Measurements from ENCODE around the gene GTF2F1. TPM values are rescaled to one million over a fixed set of nuclear protein-coding genes. Genes with fewer than 3 reads are reported as not detected.
"Not testable (repeated sequence)": the region's sequence is repeated elsewhere in the genome, so short reads cannot be mapped to it uniquely, and the experiment has no call there.

GTF2F1 gene
- total RNA-seq, 1 experiment from 2014 or later = 73.1 TPM

DNA sequence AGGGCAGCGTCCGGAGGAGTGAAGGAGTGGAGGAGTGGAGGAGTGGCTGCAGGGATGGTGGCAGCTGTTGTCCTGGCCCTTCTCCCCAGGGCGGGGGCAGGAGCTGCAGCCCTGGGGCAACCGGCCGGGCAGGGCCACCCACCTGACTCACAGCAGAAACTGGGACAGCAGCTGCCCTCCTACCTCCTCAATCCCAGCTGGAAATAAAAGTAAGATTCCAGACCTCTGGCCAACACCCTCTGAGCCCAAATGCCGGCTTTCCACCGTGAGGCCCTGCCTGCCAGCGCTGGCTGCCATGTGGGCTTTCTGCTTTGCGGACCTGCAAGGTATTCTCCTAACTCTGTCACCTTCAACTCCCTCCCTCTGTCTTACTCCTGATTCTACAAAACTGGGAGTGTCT, 35.0 kb downstream of the GTF2F1 start:
- no peak for DNase-seq (ENCODE audit: low read depth)

DNA sequence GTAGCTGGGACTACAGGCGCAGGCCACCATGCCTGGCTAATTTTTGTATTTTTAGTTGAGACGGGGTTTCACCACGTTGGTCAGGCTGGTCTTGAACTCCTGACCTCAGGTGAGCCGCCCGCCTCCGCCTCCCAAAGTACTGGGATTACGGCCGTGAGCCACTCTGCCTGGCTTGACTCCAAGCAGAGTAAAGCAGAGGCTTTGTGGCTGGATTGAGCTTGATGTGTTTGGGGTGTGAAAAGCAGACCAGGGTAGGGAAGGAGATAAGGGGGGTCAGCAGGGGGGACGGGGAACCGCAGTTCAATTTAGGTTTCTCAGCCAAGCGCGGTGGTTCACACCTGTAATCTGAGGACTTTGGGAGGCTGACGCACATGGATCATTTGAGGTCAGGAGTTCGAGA, 35.8 kb downstream of the GTF2F1 start:
- no peak for DNase-seq (ENCODE audit: low read depth)

DNA sequence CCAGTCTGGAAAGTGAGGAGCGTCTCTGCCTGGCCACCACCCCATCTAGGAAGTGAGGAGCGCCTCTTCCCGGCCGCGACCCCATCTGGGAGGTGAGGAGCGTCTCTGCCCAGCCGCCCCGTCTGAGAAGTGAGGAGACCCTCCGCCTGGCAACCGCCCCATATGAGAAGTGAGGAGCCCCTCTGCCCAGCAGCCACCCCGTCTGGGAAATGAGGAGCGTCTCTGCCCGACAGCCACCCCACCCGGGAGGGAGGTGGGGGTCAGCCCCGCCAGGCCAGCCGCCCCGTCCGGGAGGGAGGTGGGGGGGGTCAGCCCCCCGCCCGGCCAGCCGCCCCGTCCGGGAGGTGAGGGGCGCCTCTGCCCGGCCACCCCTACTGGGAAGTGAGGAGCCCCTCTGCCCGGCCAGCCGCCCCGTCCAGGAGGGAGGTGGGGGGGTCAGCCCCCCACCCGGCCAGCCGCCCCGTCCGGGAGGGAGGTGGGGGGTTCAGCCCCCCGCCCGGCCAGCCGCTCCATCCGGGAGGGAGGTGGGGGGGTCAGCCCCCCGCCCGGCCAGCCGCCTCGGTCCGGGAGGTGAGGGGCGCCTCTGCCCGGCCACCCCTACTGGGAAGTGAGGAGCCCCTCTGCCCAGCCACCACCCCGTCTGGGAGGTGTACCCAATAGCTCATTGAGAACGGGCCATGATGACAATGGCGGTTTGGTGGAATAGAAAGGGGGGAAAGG, 37.5 kb downstream of the GTF2F1 start:
- not testable (repeated sequence) for DNase-seq (ENCODE audit: low read depth)

DNA sequence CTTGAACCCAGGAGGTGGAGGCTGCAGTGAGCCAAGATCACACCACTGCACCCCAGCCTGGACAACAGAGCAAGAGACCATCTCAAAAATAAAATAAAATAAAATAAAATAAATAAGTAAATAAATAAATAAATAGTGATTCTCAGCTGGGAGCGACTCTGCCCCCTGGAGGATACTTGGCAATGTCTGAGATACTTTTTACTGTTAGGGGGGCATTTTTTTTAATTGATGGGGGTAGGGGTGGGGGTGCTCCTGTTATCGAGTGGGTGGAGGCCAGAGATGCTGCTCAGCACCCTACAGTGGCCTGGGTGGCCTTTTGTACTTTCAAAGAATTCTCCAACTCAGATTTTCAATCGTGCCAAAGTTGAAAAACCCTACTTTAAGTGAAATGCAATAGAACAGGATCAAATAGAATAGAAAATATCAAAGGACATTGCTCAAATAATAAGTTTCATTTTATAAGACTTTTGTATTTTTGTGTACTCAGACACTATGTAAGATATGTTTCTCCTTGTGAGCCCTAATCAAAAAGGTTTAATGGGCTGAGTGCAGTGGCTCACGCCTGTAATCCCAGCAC, 38.8 kb downstream of the GTF2F1 start:
- no peak for DNase-seq (ENCODE audit: low read depth)

GRCh38 chr19:6352381-6353165, 40.4 kb downstream of the GTF2F1 start:
- no peak for DNase-seq (ENCODE audit: low read depth)

DNA sequence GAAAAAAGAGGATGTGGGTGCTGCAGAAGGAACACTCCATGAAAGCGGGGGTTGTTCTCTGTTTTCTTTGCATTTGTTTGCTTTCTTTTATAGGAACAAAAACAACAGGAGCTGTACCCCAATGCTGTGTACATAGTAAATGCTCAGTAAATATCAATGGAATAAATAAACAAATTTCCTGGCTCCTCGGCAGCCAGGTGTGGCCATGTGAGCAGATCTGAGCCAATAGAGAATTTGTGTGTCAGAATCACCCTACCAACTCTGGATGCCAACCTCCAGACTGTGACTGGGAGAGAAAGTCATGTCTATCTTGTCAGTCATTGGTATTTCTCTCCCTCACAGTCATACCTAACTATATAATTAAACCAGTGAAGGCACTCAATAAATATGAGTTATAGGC, 42.3 kb downstream of the GTF2F1 start:
- DNase-seq (ENCODE audit: low read depth) = no peak

- not testable (repeated sequence) for DNase-seq (ENCODE audit: low read depth)
Observed at GRCh38 chr19:6349271-6349670, 43.7 kb downstream of the GTF2F1 start.

- DNase-seq (ENCODE audit: low read depth) = no peak
Observed at GRCh38 chr19:6343462-6343861, 49.5 kb downstream of the GTF2F1 start.

DNA sequence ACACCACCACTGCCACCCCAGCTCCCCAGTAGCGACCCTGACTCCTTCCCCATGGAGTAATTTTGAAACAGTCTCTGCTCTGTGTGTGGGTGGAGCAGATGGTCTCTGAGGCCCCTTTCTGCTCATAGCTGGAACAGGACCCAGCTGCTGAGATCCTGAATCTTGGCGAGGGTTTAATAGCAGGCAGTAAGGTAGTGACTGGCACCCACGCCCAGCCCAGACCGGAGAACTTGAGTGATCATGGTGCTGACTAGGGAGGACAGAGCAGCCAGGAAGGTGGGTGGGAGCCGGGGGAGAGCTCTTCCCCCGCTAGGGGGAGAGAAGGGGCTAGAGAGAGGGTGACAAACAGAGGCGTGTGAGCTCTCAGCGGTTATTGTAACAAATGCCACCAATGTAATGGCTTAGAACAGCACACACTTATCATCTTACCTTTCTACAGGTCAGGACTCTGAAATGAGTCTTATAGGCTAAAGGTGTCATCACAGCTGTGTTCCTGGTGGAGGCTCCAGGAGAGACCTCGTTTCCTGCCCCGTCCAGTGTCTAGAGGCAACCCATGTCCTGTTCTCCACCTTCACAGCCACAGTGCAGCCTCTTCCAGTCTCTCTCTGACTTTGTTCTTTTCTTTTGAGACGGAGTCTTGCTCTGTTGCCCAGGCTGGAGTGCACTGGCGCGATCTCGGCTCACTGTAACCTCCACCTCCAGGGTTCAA, 52.3 kb downstream of the GTF2F1 start:
- no peak for DNase-seq (ENCODE audit: low read depth)

GRCh38 chr19:6334490-6335285, 58.3 kb downstream of the GTF2F1 start:
- no peak for DNase-seq (ENCODE audit: low read depth)

GRCh38 chr19:6333439-6333838, 59.5 kb downstream of the GTF2F1 start, which contains the start of gene ACER1:
TSS of gene ACER1 (minus strand) at chr19:6333612. CDS start at chr19:6333551, 61 bp downstream.
- no peak for DNase-seq (ENCODE audit: low read depth)

Small RNA genes within 50 kb of the gene (small RNA-seq; reads per million reads assigned to genes)
- gene MIR6790 (not detected), gene MIR6885 (not detected)

Other genes starting within 250 kb of the GTF2F1 start
- gene MLLT1, start 113.2 kb downstream of the GTF2F1 start, total RNA-seq (2014; rRNA removed; shearing (Covaris generic)) = 18.0 and 30.0 TPM in 2 replicates
- not detected in 2 replicates for gene ACER1, start 59.6 kb downstream of the GTF2F1 start, total RNA-seq (2014; rRNA removed; shearing (Covaris generic))
- gene CLPP, start 31.6 kb downstream of the GTF2F1 start, total RNA-seq (2014; rRNA removed; shearing (Covaris generic)) = 141 and 155 TPM in 2 replicates
- gene ALKBH7, start 20.4 kb downstream of the GTF2F1 start, total RNA-seq (2014; rRNA removed; shearing (Covaris generic)) = 15.0 and 20.3 TPM in 2 replicates
- 1.5 and 2.0 TPM in 2 replicates for gene PSPN, start 17.2 kb downstream of the GTF2F1 start, total RNA-seq (2014; rRNA removed; shearing (Covaris generic))
- 207 and 270 TPM in 2 replicates for gene KHSRP, start 31.6 kb upstream of the GTF2F1 start, total RNA-seq (2014; rRNA removed; shearing (Covaris generic))
- 0.18 TPM in 1 of 2 replicates, not detected in the other for gene SLC25A41, start 40.6 kb upstream of the GTF2F1 start, total RNA-seq (2014; rRNA removed; shearing (Covaris generic))
- gene SLC25A23, start 66.6 kb upstream of the GTF2F1 start, total RNA-seq (2014; rRNA removed; shearing (Covaris generic)) = 34.8 and 39.5 TPM in 2 replicates
- not detected in 2 replicates for gene CRB3, start 71.1 kb upstream of the GTF2F1 start, total RNA-seq (2014; rRNA removed; shearing (Covaris generic))
- 0.06 TPM in 1 of 2 replicates, not detected in the other for gene DENND1C, start 88.6 kb upstream of the GTF2F1 start, total RNA-seq (2014; rRNA removed; shearing (Covaris generic))
- 0.60 and 1.9 TPM in 2 replicates for gene TUBB4A, start 109.1 kb upstream of the GTF2F1 start, total RNA-seq (2014; rRNA removed; shearing (Covaris generic))
- 35.7 and 45.9 TPM in 2 replicates for gene TNFSF9, start 137.9 kb upstream of the GTF2F1 start, total RNA-seq (2014; rRNA removed; shearing (Covaris generic))
- 136 and 156 TPM in 2 replicates for gene CD70, start 198.0 kb upstream of the GTF2F1 start, total RNA-seq (2014; rRNA removed; shearing (Covaris generic))